ENCODE data around the gene FANK1.
"Not testable (repeated sequence)": the region's sequence is repeated elsewhere in the genome, so short reads cannot be mapped to it uniquely, and the experiment has no call there.

Gene FANK1

DNA sequence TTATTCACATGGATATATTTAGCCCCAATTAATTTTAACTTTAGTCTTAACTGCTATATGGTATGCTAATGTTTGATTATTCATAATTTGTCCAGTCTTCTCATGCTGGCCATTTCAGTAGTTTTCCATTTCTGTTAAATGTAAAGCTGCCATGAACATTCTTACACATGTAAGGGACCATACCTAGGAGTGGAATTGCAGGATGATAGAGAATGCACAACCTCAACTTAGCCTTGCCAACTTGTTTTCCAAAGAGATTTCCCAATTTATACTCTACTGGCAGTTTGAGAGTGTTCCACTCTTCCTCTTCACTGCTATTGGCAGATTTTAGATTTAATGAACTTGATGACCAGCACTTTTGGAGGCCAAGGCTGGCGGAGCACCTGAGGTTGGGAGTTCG, 68.2 kb downstream of the FANK1 start:
- DNase-seq: no peak
- H3K36me3 ChIP-seq (ENCODE audit: control insufficient read depth, insufficient read depth, low read length): no peaks in the 10 kb centered on the region
- H3K27me3 ChIP-seq (replicated peaks; ENCODE audit: control insufficient read depth, insufficient read depth, low read length, poor library complexity, severe bottlenecking): no peaks in the 10 kb centered on the region
- no peaks in the 10 kb centered on the region for H3K4me1 ChIP-seq (ENCODE audit: control insufficient read depth, insufficient read depth, low read length, poor library complexity, severe bottlenecking)
- H3K4me3 ChIP-seq (ENCODE audit: insufficient read depth, low read depth, low read length, poor library complexity, severe bottlenecking): no peak overlapping the region
- no peaks in the 10 kb centered on the region for H3K9me3 ChIP-seq (ENCODE audit: control insufficient read depth, low read length)
- H3K27ac ChIP-seq (ENCODE audit: insufficient read depth, low read length, poor library complexity, severe bottlenecking): no peak overlapping the region

DNA sequence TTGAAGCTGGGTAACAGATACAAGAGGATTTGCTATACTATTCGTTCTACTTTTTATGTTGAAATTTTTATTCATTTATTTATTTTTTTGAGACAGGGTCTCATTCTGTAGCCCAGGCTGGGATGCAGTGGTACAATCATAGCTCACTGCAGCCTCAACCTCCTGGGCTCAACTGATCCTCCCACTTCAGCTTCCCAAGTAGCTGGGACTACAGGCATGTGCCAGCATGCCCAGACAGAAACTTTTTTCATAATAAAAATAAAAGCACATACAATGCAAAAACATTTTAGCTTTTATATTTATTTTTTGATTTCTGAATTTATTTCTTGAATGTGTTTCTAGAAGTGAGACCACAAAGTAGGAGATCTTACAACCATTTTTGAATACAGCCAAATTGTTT, 71.2 kb downstream of the FANK1 start:
- Histone ChIP-seq H3K4me3 (ENCODE audit: insufficient read depth, low read depth, low read length, poor library complexity, severe bottlenecking) (no peak overlapping the region), H3K9me3 (ENCODE audit: control insufficient read depth, low read length) (no peaks in the 10 kb centered on the region), H3K4me1 (ENCODE audit: control insufficient read depth, insufficient read depth, low read length, poor library complexity, severe bottlenecking) (no peaks in the 10 kb centered on the region), H3K27me3 (replicated peaks; ENCODE audit: control insufficient read depth, insufficient read depth, low read length, poor library complexity, severe bottlenecking) (no peaks in the 10 kb centered on the region), H3K36me3 (ENCODE audit: control insufficient read depth, insufficient read depth, low read length) (no peaks in the 10 kb centered on the region), H3K27ac (ENCODE audit: insufficient read depth, low read length, poor library complexity, severe bottlenecking) (no peak overlapping the region)
- no peak for DNase-seq

DNA sequence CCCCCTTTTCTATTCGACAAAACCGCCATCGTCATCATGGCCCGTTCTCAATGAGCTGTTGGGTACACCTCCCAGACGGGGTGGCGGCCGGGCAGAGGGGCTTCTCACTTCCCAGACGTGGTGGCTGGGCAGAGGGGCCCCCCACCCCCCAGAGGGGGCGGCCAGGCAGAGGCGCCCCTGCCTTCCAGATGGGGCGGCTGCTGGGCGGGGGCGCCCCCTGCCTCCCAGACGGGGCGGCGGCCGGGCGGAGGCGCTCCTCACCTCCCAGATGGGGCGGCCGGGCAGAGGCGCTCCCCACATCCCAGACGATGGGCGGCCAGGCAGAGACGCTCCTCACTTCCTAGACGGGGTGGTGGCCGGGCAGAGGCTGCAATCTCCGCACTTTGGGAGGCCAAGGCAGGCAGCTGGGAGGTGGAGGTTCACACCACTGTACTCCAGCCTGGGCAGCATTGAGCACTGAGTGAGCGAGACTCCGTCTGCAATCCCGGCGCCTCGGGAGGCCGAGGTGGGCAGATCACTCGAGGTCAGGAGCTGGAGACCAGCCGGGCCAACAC, 73.8 kb downstream of the FANK1 start:
- H3K9me3 ChIP-seq (ENCODE audit: control insufficient read depth, low read length); H3K36me3 ChIP-seq (ENCODE audit: control insufficient read depth, insufficient read depth, low read length); H3K4me3 ChIP-seq (ENCODE audit: insufficient read depth, low read depth, low read length, poor library complexity, severe bottlenecking); H3K4me1 ChIP-seq (ENCODE audit: control insufficient read depth, insufficient read depth, low read length, poor library complexity, severe bottlenecking); DNase-seq; H3K27ac ChIP-seq (ENCODE audit: insufficient read depth, low read length, poor library complexity, severe bottlenecking); H3K27me3 ChIP-seq (replicated peaks; ENCODE audit: control insufficient read depth, insufficient read depth, low read length, poor library complexity, severe bottlenecking): not testable (repeated sequence)

DNA sequence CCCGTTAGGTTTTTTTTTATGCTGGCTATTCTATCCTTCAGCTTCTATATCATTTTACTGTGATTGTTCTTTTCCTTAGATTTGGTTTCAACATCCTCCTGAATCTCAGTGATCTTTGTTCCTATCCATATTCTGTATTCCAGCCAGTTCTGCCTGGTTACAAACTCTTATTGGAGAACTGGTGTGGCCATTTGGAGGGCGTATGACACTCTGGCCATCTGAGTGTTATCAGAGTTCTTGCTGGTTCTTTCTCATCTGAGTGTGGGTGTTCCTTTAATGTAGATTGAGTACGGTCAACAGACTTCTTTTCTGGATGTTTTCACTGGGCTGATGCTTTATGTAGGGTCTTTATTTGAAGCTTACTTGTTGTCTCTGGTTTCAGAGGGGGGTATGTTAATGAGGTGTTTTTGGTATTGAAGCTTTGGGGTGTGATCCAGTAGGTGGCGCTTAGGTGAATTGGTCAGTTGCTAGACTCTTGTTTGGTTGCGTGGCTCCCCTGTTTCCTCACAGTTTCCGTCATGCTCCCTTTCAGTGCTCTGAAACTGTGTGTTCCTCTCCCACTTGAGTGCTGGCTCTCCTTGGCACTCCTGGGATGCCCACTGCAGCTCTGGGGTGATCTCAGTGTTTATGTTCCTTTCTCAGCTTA, 80.7 kb downstream of the FANK1 start:
- H3K36me3 ChIP-seq (ENCODE audit: control insufficient read depth, insufficient read depth, low read length): no peaks in the 10 kb centered on the region
- H3K9me3 ChIP-seq (ENCODE audit: control insufficient read depth, low read length): no peaks in the 10 kb centered on the region
- no peak overlapping the region for H3K27ac ChIP-seq (ENCODE audit: insufficient read depth, low read length, poor library complexity, severe bottlenecking)
- DNase-seq: no peak
- no peaks in the 10 kb centered on the region for H3K27me3 ChIP-seq (replicated peaks; ENCODE audit: control insufficient read depth, insufficient read depth, low read length, poor library complexity, severe bottlenecking)
- H3K4me1 ChIP-seq (ENCODE audit: control insufficient read depth, insufficient read depth, low read length, poor library complexity, severe bottlenecking): no peaks in the 10 kb centered on the region
- no peak overlapping the region for H3K4me3 ChIP-seq (ENCODE audit: insufficient read depth, low read depth, low read length, poor library complexity, severe bottlenecking)

DNA sequence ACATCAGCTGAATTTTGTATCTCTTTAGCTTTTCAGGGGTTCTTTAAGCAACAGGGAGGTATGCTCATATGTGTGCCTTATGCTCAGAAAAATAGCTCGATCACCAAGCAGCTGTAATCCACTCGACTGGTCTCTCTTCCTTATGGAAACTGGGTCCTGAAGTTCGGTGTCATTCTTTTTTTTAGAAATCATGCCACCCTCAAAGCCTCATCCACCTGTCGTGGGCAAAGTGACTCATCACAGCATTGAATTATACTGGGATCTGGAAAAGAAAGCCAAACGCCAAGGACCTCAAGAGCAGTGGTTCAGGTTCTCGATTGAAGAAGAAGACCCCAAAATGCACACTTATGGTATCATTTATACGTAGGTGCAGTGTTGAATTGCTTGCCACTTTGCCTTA, 83.6 kb downstream of the FANK1 start:
- Histone ChIP-seq H3K4me1 (ENCODE audit: control insufficient read depth, insufficient read depth, low read length, poor library complexity, severe bottlenecking) (no peaks in the 10 kb centered on the region), H3K9me3 (ENCODE audit: control insufficient read depth, low read length) (no peaks in the 10 kb centered on the region), H3K27ac (ENCODE audit: insufficient read depth, low read length, poor library complexity, severe bottlenecking) (no peak overlapping the region), H3K4me3 (ENCODE audit: insufficient read depth, low read depth, low read length, poor library complexity, severe bottlenecking) (no peak overlapping the region), H3K27me3 (replicated peaks; ENCODE audit: control insufficient read depth, insufficient read depth, low read length, poor library complexity, severe bottlenecking) (no peaks in the 10 kb centered on the region), H3K36me3 (ENCODE audit: control insufficient read depth, insufficient read depth, low read length) (no peaks in the 10 kb centered on the region)
- DNase-seq: no peak

DNA sequence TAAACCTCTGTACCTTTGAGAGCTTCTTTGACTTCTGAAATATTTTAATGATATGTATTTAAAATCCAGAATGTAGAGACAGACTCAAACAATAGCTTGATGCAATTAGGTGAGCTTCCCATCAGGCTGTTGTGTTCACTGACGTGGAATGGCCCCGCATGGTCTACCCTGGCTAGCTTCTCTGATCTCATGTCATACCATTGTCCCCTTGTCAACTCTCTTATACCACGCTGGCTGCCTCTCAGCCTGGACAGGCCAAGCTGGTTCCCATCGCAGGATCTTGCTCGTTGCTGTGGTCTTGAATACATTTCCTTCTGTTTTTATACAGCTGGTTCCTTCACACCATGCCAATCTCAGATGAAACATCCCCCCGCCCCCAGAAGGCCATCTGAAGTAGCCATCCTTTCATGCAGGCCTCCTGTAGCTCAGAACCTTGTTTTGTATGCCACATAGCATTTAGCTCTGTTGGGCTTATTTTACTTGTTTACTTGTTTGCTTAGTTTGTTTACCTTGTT, 84.2 kb downstream of the FANK1 start:
- Histone ChIP-seq H3K4me1 (ENCODE audit: control insufficient read depth, insufficient read depth, low read length, poor library complexity, severe bottlenecking) (no peaks in the 10 kb centered on the region), H3K4me3 (ENCODE audit: insufficient read depth, low read depth, low read length, poor library complexity, severe bottlenecking) (no peak overlapping the region), H3K27ac (ENCODE audit: insufficient read depth, low read length, poor library complexity, severe bottlenecking) (no peak overlapping the region), H3K36me3 (ENCODE audit: control insufficient read depth, insufficient read depth, low read length) (no peaks in the 10 kb centered on the region), H3K9me3 (ENCODE audit: control insufficient read depth, low read length) (no peaks in the 10 kb centered on the region), H3K27me3 (replicated peaks; ENCODE audit: control insufficient read depth, insufficient read depth, low read length, poor library complexity, severe bottlenecking) (no peaks in the 10 kb centered on the region)
- DNase-seq: no peak

DNA sequence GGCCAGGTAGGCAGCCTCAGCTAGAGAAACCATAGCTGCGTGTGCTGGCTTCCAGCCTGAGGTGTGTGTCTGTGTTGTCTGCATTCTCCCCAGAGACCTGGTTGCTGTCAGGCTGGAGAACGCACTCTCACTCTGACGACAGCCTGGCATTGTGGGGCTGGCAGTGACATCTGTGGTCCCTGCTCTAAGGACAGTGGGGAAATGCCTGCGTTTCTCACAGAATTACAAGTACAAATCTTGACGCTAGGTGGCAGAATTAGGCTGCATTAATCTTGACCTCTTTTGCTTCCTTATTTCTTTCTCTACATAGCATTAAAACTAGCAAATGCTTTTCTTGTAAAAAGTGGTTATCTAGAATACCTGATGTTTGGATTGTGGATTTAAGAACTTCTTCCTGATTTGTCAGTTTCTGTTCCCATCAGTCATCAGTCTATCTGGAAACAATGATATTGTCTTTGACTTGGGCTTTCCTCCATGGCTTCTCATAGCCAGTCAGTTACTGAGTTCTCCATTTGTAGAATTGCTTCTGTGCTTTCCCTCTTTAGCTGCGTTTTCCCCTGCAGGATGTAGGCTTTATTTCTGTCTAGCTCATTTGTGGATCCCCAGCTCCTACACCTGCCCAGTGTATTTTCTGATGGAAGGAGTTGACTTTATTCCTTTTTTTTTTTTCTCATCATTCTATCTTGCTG, 86.0 kb downstream of the FANK1 start:
- no peaks in the 10 kb centered on the region for H3K4me1 ChIP-seq (ENCODE audit: control insufficient read depth, insufficient read depth, low read length, poor library complexity, severe bottlenecking)
- no peaks in the 10 kb centered on the region for H3K36me3 ChIP-seq (ENCODE audit: control insufficient read depth, insufficient read depth, low read length)
- H3K27me3 ChIP-seq (replicated peaks; ENCODE audit: control insufficient read depth, insufficient read depth, low read length, poor library complexity, severe bottlenecking): no peaks in the 10 kb centered on the region
- no peak overlapping the region for H3K27ac ChIP-seq (ENCODE audit: insufficient read depth, low read length, poor library complexity, severe bottlenecking)
- H3K4me3 ChIP-seq (ENCODE audit: insufficient read depth, low read depth, low read length, poor library complexity, severe bottlenecking): no peak overlapping the region
- H3K9me3 ChIP-seq (ENCODE audit: control insufficient read depth, low read length): no peaks in the 10 kb centered on the region
- no peak for DNase-seq

DNA sequence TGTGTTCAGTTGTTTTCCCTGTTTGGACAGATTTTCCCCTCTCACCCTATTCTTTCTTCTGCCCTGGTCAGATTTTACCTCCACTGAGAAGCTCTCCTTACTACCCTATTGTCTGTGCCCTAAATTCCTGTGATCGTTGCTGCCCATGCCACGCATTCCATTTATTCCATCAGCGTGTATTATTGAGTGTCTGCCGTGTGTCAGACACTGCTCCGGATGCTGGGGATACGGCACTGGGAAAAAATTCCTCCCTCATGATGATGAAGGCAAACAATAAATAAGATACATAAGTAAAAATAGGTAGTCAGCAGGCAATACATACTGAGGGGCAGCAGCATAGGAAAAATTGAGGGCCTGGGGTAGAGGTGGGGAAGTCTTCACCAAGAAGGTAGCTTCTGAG, 86.8 kb downstream of the FANK1 start:
- Histone ChIP-seq H3K27ac (ENCODE audit: insufficient read depth, low read length, poor library complexity, severe bottlenecking) (no peak overlapping the region), H3K9me3 (ENCODE audit: control insufficient read depth, low read length) (no peaks in the 10 kb centered on the region)
- DNase-seq: no peak

DNA sequence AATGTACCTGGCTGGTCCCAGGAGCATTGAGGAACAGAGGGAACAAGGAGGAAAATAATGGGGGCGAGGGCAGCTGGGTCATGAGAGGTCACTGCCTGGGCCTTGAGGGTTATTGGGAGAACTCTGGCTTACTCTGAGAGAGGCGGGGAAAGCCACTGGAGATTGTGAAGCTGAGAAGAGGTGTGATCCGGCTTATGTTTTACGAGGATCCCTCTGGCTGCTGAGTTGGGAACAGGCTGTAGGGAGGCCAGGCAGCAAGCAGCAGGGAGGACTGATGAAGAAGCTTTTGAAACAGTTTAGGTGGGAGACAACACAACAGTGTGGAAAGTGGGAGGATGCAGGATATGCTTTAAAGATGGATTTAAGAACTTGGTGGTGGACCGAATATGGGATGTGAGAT, 87.3 kb downstream of the FANK1 start:
- Histone ChIP-seq H3K27me3 (replicated peaks; ENCODE audit: control insufficient read depth, insufficient read depth, low read length, poor library complexity, severe bottlenecking) (no peaks in the 10 kb centered on the region), H3K36me3 (ENCODE audit: control insufficient read depth, insufficient read depth, low read length) (no peaks in the 10 kb centered on the region), H3K4me1 (ENCODE audit: control insufficient read depth, insufficient read depth, low read length, poor library complexity, severe bottlenecking) (no peaks in the 10 kb centered on the region), H3K9me3 (ENCODE audit: control insufficient read depth, low read length) (no peaks in the 10 kb centered on the region), H3K27ac (ENCODE audit: insufficient read depth, low read length, poor library complexity, severe bottlenecking) (no peak overlapping the region), H3K4me3 (ENCODE audit: insufficient read depth, low read depth, low read length, poor library complexity, severe bottlenecking) (no peak overlapping the region)
- no peak for DNase-seq

More for the DNA sequence above, 86.8 kb downstream of the FANK1 start:
- no peaks in the 10 kb centered on the region for H3K36me3 ChIP-seq (ENCODE audit: control insufficient read depth, insufficient read depth, low read length)
- H3K27me3 ChIP-seq (replicated peaks; ENCODE audit: control insufficient read depth, insufficient read depth, low read length, poor library complexity, severe bottlenecking): no peaks in the 10 kb centered on the region
- H3K4me1 ChIP-seq (ENCODE audit: control insufficient read depth, insufficient read depth, low read length, poor library complexity, severe bottlenecking): no peaks in the 10 kb centered on the region
- no peak overlapping the region for H3K4me3 ChIP-seq (ENCODE audit: insufficient read depth, low read depth, low read length, poor library complexity, severe bottlenecking)

DNA sequence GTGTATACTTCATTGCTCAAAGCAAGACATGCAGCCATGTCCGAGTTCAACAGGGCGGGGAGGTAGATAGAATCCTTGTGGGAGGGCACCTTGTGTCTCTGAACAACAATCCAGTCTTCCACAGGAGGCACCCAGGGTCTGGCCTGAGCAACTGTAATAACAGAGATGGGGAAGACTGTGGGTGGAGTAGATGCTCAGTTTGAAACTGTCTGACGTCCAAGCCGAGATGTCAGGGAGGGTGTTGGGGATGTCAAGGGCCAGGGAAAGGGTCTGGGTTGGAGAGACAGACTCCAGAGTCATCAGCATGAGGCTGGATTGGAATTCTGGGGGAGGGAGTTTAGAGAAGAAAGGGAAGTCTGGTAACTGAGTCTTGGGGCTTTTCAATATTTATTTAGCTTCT, 88.0 kb downstream of the FANK1 start:
- H3K9me3 ChIP-seq (ENCODE audit: control insufficient read depth, low read length): no peaks in the 10 kb centered on the region
- H3K4me3 ChIP-seq (ENCODE audit: insufficient read depth, low read depth, low read length, poor library complexity, severe bottlenecking): no peak overlapping the region
- H3K4me1 ChIP-seq (ENCODE audit: control insufficient read depth, insufficient read depth, low read length, poor library complexity, severe bottlenecking): no peaks in the 10 kb centered on the region
- no peaks in the 10 kb centered on the region for H3K27me3 ChIP-seq (replicated peaks; ENCODE audit: control insufficient read depth, insufficient read depth, low read length, poor library complexity, severe bottlenecking)
- H3K36me3 ChIP-seq (ENCODE audit: control insufficient read depth, insufficient read depth, low read length): no peaks in the 10 kb centered on the region
- H3K27ac ChIP-seq (ENCODE audit: insufficient read depth, low read length, poor library complexity, severe bottlenecking): no peak overlapping the region
- DNase-seq: no peak
